Measurements from ENCODE around the gene GPRIN3. TPM values are rescaled to one million over a fixed set of nuclear protein-coding genes. Genes with fewer than 3 reads are reported as not detected.

Gene GPRIN3
- total and polyA plus RNA-seq, 2 donors (not counting 3 experiments of a cell fraction or from before 2014, with no cell fraction given): 0.17 to 2.2 TPM

GRCh38 chr4:89303814-89304388 lies 3.7 kb downstream of the GPRIN3 start:
- BruUV-seq (replicated peaks): no TSS peak
- intact Hi-C loops (cut with micrococcal nuclease): no loop called here
- Histone ChIP-seq H3K4me2 (ENCODE audit: insufficient read depth, low read length) (no peak overlapping the region), H3K36me3 (ENCODE audit: control insufficient read depth in 2 of 2, extremely low read depth in 1 of 2, insufficient read depth in 2 of 2, low read length in 2 of 2) (no peaks in the 10 kb centered on the region), H3K9me3 (replicated peaks; ENCODE audit: control insufficient read depth, insufficient read depth, low read length) (no peaks in the 10 kb centered on the region), H2AFZ (ENCODE audit: low read depth, low read length) (no peak overlapping the region), H3K27ac (ENCODE audit: insufficient read depth, low read depth, low read length) (no peak overlapping the region), H3K9ac (replicated peaks; ENCODE audit: extremely low read depth, insufficient read depth, low read length) (no peak overlapping the region), H3K9me1 (replicated peaks; ENCODE audit: control insufficient read depth, extremely low read depth, insufficient read depth, low read length) (no peaks in the 10 kb centered on the region), H3K4me3 (replicated peaks in 1 of 3; ENCODE audit: insufficient read depth in 1 of 3, low read depth in 1 of 3, low read length in 3 of 3) (no peak overlapping the region), H4K20me1 (replicated peaks; ENCODE audit: control insufficient read depth, extremely low read depth, insufficient read depth, low read length) (no peaks in the 10 kb centered on the region), H3K27me3 (ENCODE audit: control insufficient read depth in 2 of 2, insufficient read depth in 2 of 2, low read length in 2 of 2) (peaks cover 3 to 5% of the 10 kb centered on the region in 2 experiments), H3K79me2 (ENCODE audit: control insufficient read depth, insufficient read depth, low read length) (no peaks in the 10 kb centered on the region), H3K4me1 (ENCODE audit: control insufficient read depth, extremely low read depth, insufficient read depth, low read length) (peaks cover 9% of the 10 kb centered on the region)
- ChIA-PET POLR2A (no interaction called here), CTCF (interaction anchor here (1.6 kb wide), 1 partner anchor 77 kb away, joined by 5 read pairs; no protein-coding TSS in a partner anchor)
- no peak for DNase-seq (ENCODE audit: low read depth, low spot score)
- TF ChIP-seq EZH2 (IDR thresholded peaks at IDR 0.05; ENCODE audit: borderline replicate concordance, low read depth, low read length, severe bottlenecking) (no peak), POLR2AphosphoS5 (IDR thresholded peaks at IDR 0.05; ENCODE audit: insufficient read depth, low read depth, low read length) (no peak), GATA2 (IDR thresholded peaks at IDR 0.05; ENCODE audit: insufficient read depth, insufficient read length, low read depth, low read length) (no peak), POLR2A (IDR thresholded peaks at IDR 0.05; ENCODE audit: low read depth, low read length) (no peak), CTCF (IDR thresholded peaks at IDR 0.05; ENCODE audit: extremely low read depth in 1 of 2, insufficient read depth in 1 of 2, low read depth in 1 of 2, low read length in 2 of 2) (no peak)
- dilution Hi-C loops (cut with MboI; ENCODE audit: extremely low pct_ligation_motif_present, low sequenced_read_pairs): no loop called here
- FAIRE-seq: no peak

- no peak overlapping the region for H3K4me2 ChIP-seq (ENCODE audit: insufficient read depth, low read length)
- TF ChIP-seq POLR2A (IDR thresholded peaks at IDR 0.05; ENCODE audit: low read depth, low read length): no peak
- no peak for TF ChIP-seq POLR2AphosphoS5 (IDR thresholded peaks at IDR 0.05; ENCODE audit: insufficient read depth, low read depth, low read length)
- TF ChIP-seq MAX (IDR thresholded peaks at IDR 0.05; ENCODE audit: insufficient read depth, insufficient read length): no peak
- TF ChIP-seq GATA2 (IDR thresholded peaks at IDR 0.05; ENCODE audit: insufficient read depth, insufficient read length, low read depth, low read length): no peak
- TF ChIP-seq EZH2 (IDR thresholded peaks at IDR 0.05; ENCODE audit: borderline replicate concordance, low read depth, low read length, severe bottlenecking): no peak
- no peak for TF ChIP-seq MYC (IDR thresholded peaks at IDR 0.05; ENCODE audit: low read depth, low read length)
- TF ChIP-seq JUN (IDR thresholded peaks at IDR 0.05; ENCODE audit: borderline replicate concordance, insufficient read depth, insufficient read length, low read depth): no peak
- TF ChIP-seq FOS (IDR thresholded peaks at IDR 0.05; ENCODE audit: borderline replicate concordance, insufficient read depth, low read length): no peak
- TF ChIP-seq CTCF (IDR thresholded peaks at IDR 0.05; ENCODE audit: extremely low read depth in 1 of 2, insufficient read depth in 1 of 2, low read depth in 1 of 2, low read length in 2 of 2): no peak
- dilution Hi-C loops (cut with MboI; ENCODE audit: extremely low pct_ligation_motif_present, low sequenced_read_pairs) (no loop called here), intact Hi-C loops (cut with micrococcal nuclease) (no loop called here)
- no peaks in the 10 kb centered on the region for H3K9me1 ChIP-seq (replicated peaks; ENCODE audit: control insufficient read depth, extremely low read depth, insufficient read depth, low read length)
- DNase-seq (ENCODE audit: low read depth, low spot score) (no peak), FAIRE-seq (no peak)
- no peak overlapping the region for H3K4me3 ChIP-seq (replicated peaks in 1 of 3; ENCODE audit: insufficient read depth in 1 of 3, low read depth in 1 of 3, low read length in 3 of 3)
- ChIA-PET CTCF (interaction anchor here (1.0 to 1.6 kb wide), 2 partner anchors 20 to 76 kb away, joined by 3 to 5 read pairs; no protein-coding TSS in a partner anchor), POLR2A (no interaction called here)
- H3K36me3 ChIP-seq (ENCODE audit: control insufficient read depth in 2 of 2, extremely low read depth in 1 of 2, insufficient read depth in 2 of 2, low read length in 2 of 2): no peaks in the 10 kb centered on the region
- H3K9me3 ChIP-seq (replicated peaks; ENCODE audit: control insufficient read depth, insufficient read depth, low read length): no peaks in the 10 kb centered on the region
- H3K27ac ChIP-seq (ENCODE audit: insufficient read depth, low read depth, low read length): no peak overlapping the region
- peaks cover 9% of the 10 kb centered on the region for H3K4me1 ChIP-seq (ENCODE audit: control insufficient read depth, extremely low read depth, insufficient read depth, low read length)
- no peak overlapping the region for H3K9ac ChIP-seq (replicated peaks; ENCODE audit: extremely low read depth, insufficient read depth, low read length)
- no peaks in the 10 kb centered on the region for H4K20me1 ChIP-seq (replicated peaks; ENCODE audit: control insufficient read depth, extremely low read depth, insufficient read depth, low read length)
- H3K79me2 ChIP-seq (ENCODE audit: control insufficient read depth, insufficient read depth, low read length): no peaks in the 10 kb centered on the region
- H2AFZ ChIP-seq (ENCODE audit: low read depth, low read length): no peak overlapping the region
- no TSS peak for BruUV-seq (replicated peaks)
- H3K27me3 ChIP-seq (ENCODE audit: control insufficient read depth in 2 of 2, insufficient read depth in 2 of 2, low read length in 2 of 2): peaks cover 3 to 5% of the 10 kb centered on the region in 2 experiments
Measured at GRCh38 chr4:89303177-89303576, 4.4 kb downstream of the GPRIN3 start.
